Erythroblast (primary cell): ENCODE measurements around the gene CST8.
"Not testable (repeated sequence)": the region's sequence is repeated elsewhere in the genome, so short reads cannot be mapped to it uniquely, and the experiment has no call there.

Source experiments
- GATA1 ChIP-seq: IDR thresholded peaks from 2 replicates; pipeline ENCODE4 v1.6.1; 2011; ENCODE audit warnings: low read depth, mild to moderate bottlenecking, control low read depth, low read length, moderate library complexity
- POLR2A ChIP-seq: IDR thresholded peaks from 2 replicates; pipeline ENCODE4 v1.6.1; 2011; ENCODE audit warnings: mild to moderate bottlenecking, low read length

DNA sequence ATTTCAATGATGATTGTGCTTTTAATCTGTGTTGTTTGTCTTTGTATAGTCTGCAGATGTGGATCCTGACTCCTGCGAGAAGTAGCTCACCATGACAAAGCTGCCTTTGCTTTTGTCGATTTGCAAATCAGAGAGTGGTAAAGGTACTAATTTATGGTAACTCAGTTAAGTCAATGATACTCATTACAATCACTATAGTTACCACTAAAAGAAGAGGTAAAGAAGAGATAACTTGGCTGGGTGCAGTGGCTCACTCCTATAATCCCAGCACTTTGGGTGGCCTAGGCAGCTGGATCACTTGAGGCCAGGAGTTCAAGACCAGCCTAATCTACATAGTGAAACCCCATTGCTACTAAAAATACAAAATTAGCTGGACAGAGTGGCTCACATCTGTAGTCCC lies 17.6 kb upstream of the CST8 start:
- not testable (repeated sequence) for TF ChIP-seq POLR2A, GATA1
